Neural cell (in vitro differentiated cells): ENCODE measurements around the gene FAM163B. TPM values are rescaled to one million over a fixed set of nuclear protein-coding genes. Genes with fewer than 3 reads are reported as not detected.

Source experiments
- H2AFZ ChIP-seq: fragments of 200-600, 300-800 bp; sonication (generic), shearing (Covaris generic); 2 replicates; pipeline ENCODE4 v1.6.0; 2014; ENCODE audit warnings: low read depth, mild to moderate bottlenecking, antibody characterized with exemption, low read length, moderate library complexity
- H3F3A ChIP-seq: fragments of 200-600 bp; shearing (Covaris generic); 2 replicates; pipeline ENCODE4 v1.6.1; 2016; ENCODE audit warnings: mild to moderate bottlenecking, moderate library complexity, mixed read lengths, antibody characterized with exemption, low read length; ENCODE audit not compliant: insufficient read depth, poor library complexity, severe bottlenecking
- H3K27ac ChIP-seq: fragments of 200-600, 300-800 bp; sonication (generic), shearing (Covaris generic); 2 replicates; pipeline ENCODE4 v1.5.1; 2014; ENCODE audit warnings: mild to moderate bottlenecking, low read length, moderate library complexity
- H3K27me3 ChIP-seq: fragments of 300-800, 200-600 bp; sonication (generic), shearing (Covaris generic); 2 replicates; pipeline ENCODE4 v1.6.0; 2014; ENCODE audit warnings: mild to moderate bottlenecking, low read depth, low read length, moderate library complexity; ENCODE audit not compliant: insufficient read depth
- H3K36me3 ChIP-seq: fragments of 300-800, 200-600 bp; sonication (generic), shearing (Covaris generic); 2 replicates; pipeline ENCODE4 v1.5.1; 2014; ENCODE audit warnings: mild to moderate bottlenecking, antibody characterized with exemption, low read length, moderate library complexity; ENCODE audit not compliant: insufficient read depth
- H3K4me2 ChIP-seq: fragments of 300-800, 200-600 bp; sonication (generic), shearing (Covaris generic); 2 replicates; pipeline ENCODE4 v1.6.0; 2014; ENCODE audit warnings: mild to moderate bottlenecking, low read length
- H3K4me3 ChIP-seq: fragments of 300-800, 200-600 bp; sonication (generic), shearing (Covaris generic); 2 replicates; pipeline ENCODE4 v1.5.1; 2014; ENCODE audit warnings: mild to moderate bottlenecking, low read length, moderate library complexity
- H3K79me2 ChIP-seq: fragments of 200-600 bp; shearing (Covaris generic); replicated peaks from 2 replicates; pipeline ENCODE4 v1.6.0; 2014; ENCODE audit warnings: mild to moderate bottlenecking, low read length, moderate library complexity; ENCODE audit not compliant: insufficient read depth
- H3K9ac ChIP-seq: fragments of 300-800, 200-600 bp; sonication (generic), shearing (Covaris generic); 2 replicates; pipeline ENCODE4 v1.6.1; 2016; ENCODE audit warnings: mild to moderate bottlenecking, low read length, mixed read lengths
- H3K9me2 ChIP-seq: fragments of 200-600 bp; shearing (Covaris generic); 2 replicates; pipeline ENCODE4 v1.6.1; 2016; ENCODE audit warnings: mild to moderate bottlenecking, low read length, mixed read lengths; ENCODE audit not compliant: insufficient read depth
- H3K9me3 ChIP-seq: fragments of 200-600, 300-800 bp; sonication (generic), shearing (Covaris generic); 2 replicates; pipeline ENCODE4 v1.6.1; 2016; ENCODE audit warnings: mild to moderate bottlenecking, mixed run types, low read length, moderate library complexity, mixed read lengths
- H4K20me1 ChIP-seq: fragments of 200-600 bp; shearing (Covaris generic); 2 replicates; pipeline ENCODE4 v1.6.1; 2016; ENCODE audit warnings: mild to moderate bottlenecking, mixed run types; ENCODE audit not compliant: insufficient read depth
- EP300 ChIP-seq: fragments of 450-650 bp; conservative IDR thresholded peaks from 2 replicates; pipeline ENCODE4 v1.6.1; 2014; ENCODE audit warnings: antibody characterized with exemption, mild to moderate bottlenecking, moderate library complexity; ENCODE audit not compliant: poor library complexity, severe bottlenecking
- EZH2 ChIP-seq: fragments of 200-600, 300-800 bp; shearing (Covaris generic), sonication (generic); IDR thresholded peaks from 2 replicates; pipeline ENCODE4 v1.6.1; 2014; ENCODE audit warnings: antibody characterized with exemption, low read length, borderline replicate concordance, mild to moderate bottlenecking; ENCODE audit not compliant: insufficient read depth, poor library complexity, severe bottlenecking
- MXI1 ChIP-seq: fragments of 450-650 bp; conservative IDR thresholded peaks from 2 replicates; pipeline ENCODE4 v1.6.1; 2014; ENCODE audit warnings: antibody characterized with exemption, mild to moderate bottlenecking; ENCODE audit not compliant: poor library complexity, severe bottlenecking
- POLR2AphosphoS5 ChIP-seq: IDR thresholded peaks from 2 replicates; pipeline ENCODE4 v1.6.1; 2012
- RAD21 ChIP-seq: fragments of 450-650 bp; conservative IDR thresholded peaks from 2 replicates; pipeline ENCODE4 v1.6.1; 2014; ENCODE audit warnings: antibody characterized with exemption, mild to moderate bottlenecking, moderate library complexity
- SMC3 ChIP-seq: fragments of 450-650 bp; conservative IDR thresholded peaks from 2 replicates; pipeline ENCODE4 v1.6.1; 2014; ENCODE audit warnings: antibody characterized with exemption, mild to moderate bottlenecking, moderate library complexity; ENCODE audit not compliant: poor library complexity
- TAF1 ChIP-seq: IDR thresholded peaks from 2 replicates; pipeline ENCODE4 v1.6.1; 2012; ENCODE audit warnings: low read depth
- polyA plus RNA-seq: library from polyadenylated mRNA; depleted of rRNA; stranded (reverse); fragments of >200 nt; gene quantifications from 2 replicates; pipeline ENCODE4 v1.2.3, GENCODE V29; 2014
- TF ChIP-seq, protein P1 (sequence below): IDR thresholded peaks from 2 replicates; pipeline ENCODE4 v1.6.1; 2012; ENCODE audit warnings: borderline replicate concordance
- TF ChIP-seq, protein P2 (sequence below): fragments of 450-650 bp; IDR thresholded peaks from 2 replicates; pipeline ENCODE4 v1.5.1; 2014; ENCODE audit warnings: antibody characterized with exemption, mild to moderate bottlenecking, moderate library complexity; ENCODE audit not compliant: poor library complexity, severe bottlenecking

The FAM163B gene
- polyA plus RNA-seq, 1 donor from 2014 or later = 1.5 TPM

DNA sequence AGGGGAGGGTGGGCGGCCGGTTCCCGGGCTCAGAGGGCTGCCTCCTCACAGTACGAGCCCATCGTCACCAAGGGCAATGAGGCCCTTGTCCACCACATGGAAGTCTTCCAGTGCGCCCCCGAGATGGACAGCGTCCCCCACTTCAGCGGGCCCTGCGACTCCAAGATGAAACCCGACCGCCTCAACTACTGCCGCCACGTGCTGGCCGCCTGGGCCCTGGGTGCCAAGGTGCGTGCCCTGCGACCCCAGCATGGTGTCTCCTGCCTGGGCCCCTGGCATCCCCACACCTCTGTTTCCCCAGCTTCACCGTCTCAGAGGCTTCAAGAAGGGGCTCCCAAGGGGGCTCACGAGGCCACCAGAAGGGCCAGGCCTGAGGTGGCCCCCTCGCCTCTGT, 34.2 kb upstream of the FAM163B start:
- Histone ChIP-seq H3K27ac (no peak overlapping the region), H3K79me2 (no peaks in the 10 kb centered on the region), H3F3A (no peaks in the 10 kb centered on the region), H3K9me2 (no peaks in the 10 kb centered on the region), H3K4me2 (no peak overlapping the region), H3K9me3 (no peaks in the 10 kb centered on the region), H3K36me3 (no peaks in the 10 kb centered on the region), H3K9ac (no peak overlapping the region), H3K27me3 (no peaks in the 10 kb centered on the region), H2AFZ (no peak overlapping the region), H4K20me1 (no peaks in the 10 kb centered on the region), H3K4me3 (no peak overlapping the region)
- no peak for TF ChIP-seq SMC3
- no peak for TF ChIP-seq MXI1

DNA sequence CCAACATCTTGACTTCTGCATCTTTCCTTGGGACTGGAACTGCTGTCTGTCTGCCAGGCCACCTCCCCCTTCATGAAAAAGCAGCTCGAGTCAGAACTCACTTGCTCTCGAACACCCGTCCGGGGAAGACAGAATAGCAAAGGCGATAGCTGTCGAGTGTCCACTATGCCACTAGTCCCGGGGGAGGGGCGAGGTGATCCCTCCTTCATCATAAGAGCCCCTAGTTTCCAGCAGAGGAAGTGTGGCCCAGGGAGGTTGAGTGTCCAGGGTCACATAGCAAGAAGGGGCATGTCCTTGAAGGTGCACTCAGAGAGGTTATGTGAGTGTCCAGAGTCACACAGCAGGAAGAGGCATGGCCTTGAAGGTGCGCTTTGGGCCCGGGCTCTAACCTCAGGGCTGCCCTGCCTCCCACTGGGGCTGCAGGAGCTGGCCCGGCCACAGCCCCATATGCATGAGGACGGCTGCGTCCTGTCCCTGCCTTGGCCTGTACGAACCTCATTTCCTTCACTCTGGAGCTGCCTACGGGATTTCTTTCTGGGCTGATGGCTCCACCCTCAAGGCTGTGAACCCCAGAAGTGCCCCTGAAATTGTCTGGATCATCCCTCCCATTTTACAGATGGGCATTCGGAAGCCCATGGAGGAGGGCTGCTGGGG, 33.6 kb upstream of the FAM163B start:
- no peak overlapping the region for H3K9ac ChIP-seq
- TF ChIP-seq, protein P1, sequence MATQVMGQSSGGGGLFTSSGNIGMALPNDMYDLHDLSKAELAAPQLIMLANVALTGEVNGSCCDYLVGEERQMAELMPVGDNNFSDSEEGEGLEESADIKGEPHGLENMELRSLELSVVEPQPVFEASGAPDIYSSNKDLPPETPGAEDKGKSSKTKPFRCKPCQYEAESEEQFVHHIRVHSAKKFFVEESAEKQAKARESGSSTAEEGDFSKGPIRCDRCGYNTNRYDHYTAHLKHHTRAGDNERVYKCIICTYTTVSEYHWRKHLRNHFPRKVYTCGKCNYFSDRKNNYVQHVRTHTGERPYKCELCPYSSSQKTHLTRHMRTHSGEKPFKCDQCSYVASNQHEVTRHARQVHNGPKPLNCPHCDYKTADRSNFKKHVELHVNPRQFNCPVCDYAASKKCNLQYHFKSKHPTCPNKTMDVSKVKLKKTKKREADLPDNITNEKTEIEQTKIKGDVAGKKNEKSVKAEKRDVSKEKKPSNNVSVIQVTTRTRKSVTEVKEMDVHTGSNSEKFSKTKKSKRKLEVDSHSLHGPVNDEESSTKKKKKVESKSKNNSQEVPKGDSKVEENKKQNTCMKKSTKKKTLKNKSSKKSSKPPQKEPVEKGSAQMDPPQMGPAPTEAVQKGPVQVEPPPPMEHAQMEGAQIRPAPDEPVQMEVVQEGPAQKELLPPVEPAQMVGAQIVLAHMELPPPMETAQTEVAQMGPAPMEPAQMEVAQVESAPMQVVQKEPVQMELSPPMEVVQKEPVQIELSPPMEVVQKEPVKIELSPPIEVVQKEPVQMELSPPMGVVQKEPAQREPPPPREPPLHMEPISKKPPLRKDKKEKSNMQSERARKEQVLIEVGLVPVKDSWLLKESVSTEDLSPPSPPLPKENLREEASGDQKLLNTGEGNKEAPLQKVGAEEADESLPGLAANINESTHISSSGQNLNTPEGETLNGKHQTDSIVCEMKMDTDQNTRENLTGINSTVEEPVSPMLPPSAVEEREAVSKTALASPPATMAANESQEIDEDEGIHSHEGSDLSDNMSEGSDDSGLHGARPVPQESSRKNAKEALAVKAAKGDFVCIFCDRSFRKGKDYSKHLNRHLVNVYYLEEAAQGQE = no peak
- TF ChIP-seq EP300 (no peak), EZH2 (no peak), SMC3 (no peak), POLR2AphosphoS5 (no peak), MXI1 (no peak), TAF1 (no peak), RAD21 (no peak)
- TF ChIP-seq, protein P2, sequence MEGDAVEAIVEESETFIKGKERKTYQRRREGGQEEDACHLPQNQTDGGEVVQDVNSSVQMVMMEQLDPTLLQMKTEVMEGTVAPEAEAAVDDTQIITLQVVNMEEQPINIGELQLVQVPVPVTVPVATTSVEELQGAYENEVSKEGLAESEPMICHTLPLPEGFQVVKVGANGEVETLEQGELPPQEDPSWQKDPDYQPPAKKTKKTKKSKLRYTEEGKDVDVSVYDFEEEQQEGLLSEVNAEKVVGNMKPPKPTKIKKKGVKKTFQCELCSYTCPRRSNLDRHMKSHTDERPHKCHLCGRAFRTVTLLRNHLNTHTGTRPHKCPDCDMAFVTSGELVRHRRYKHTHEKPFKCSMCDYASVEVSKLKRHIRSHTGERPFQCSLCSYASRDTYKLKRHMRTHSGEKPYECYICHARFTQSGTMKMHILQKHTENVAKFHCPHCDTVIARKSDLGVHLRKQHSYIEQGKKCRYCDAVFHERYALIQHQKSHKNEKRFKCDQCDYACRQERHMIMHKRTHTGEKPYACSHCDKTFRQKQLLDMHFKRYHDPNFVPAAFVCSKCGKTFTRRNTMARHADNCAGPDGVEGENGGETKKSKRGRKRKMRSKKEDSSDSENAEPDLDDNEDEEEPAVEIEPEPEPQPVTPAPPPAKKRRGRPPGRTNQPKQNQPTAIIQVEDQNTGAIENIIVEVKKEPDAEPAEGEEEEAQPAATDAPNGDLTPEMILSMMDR = no peak
- no peak overlapping the region for H3K4me2 ChIP-seq

More for the DNA sequence above, 33.6 kb upstream of the FAM163B start:
- Histone ChIP-seq H3K27ac (no peak overlapping the region), H3F3A (no peaks in the 10 kb centered on the region), H4K20me1 (no peaks in the 10 kb centered on the region), H3K36me3 (no peaks in the 10 kb centered on the region), H3K79me2 (no peaks in the 10 kb centered on the region), H2AFZ (no peak overlapping the region), H3K9me3 (no peaks in the 10 kb centered on the region), H3K4me3 (no peak overlapping the region), H3K27me3 (no peaks in the 10 kb centered on the region), H3K9me2 (no peaks in the 10 kb centered on the region)
